HepG2 (cell line): Measurements from ENCODE around the gene DDC. TPM values are rescaled to one million over a fixed set of nuclear protein-coding genes. Genes with fewer than 3 reads are reported as not detected.
A peak's percentile ranks its signal among the peaks of the same experiment; 100 is the strongest.

Source experiments
- AHR ChIP-seq: IDR thresholded peaks from 2 replicates; pipeline ENCODE4 v1.6.1; 2018; ENCODE audit warnings: missing genetic modification reagents, missing compliant biosample characterization
- BORCS8-MEF2B ChIP-seq: sonication (generic); formaldehyde crosslinking; IDR thresholded peaks from 2 replicates; pipeline ENCODE4 v1.8.0; 2022; ENCODE audit warnings: mild to moderate bottlenecking, missing genetic modification reagents
- CREM ChIP-seq, 2 experiments: sonication (generic) in 1 of 2; formaldehyde crosslinking in 1 of 2; IDR thresholded peaks; 2 replicates each; pipeline versions ENCODE4 v1.4.0 to v1.6.1; 2016 to 2020; ENCODE audit warnings: antibody characterized with exemption in 1 of 2, mild to moderate bottlenecking in 1 of 2, missing genetic modification reagents in 1 of 2
- DMAP1 ChIP-seq: IDR thresholded peaks from 2 replicates; pipeline ENCODE4 v1.6.1; 2016
- ELF3 ChIP-seq: IDR thresholded peaks from 2 replicates; pipeline ENCODE4 v1.6.1; 2016; ENCODE audit warnings: missing genetic modification reagents, missing compliant biosample characterization
- ELK4 ChIP-seq: sonication (generic); formaldehyde crosslinking; IDR thresholded peaks from 2 replicates; pipeline ENCODE4 v1.9.0; 2021; ENCODE audit warnings: missing genetic modification reagents, borderline replicate concordance
- EP300 ChIP-seq, 3 experiments: sonication (generic) in 1 of 3; formaldehyde crosslinking in 1 of 3; IDR thresholded peaks; 2 replicates each; pipeline versions ENCODE4 v1.5.1 to v1.6.1; 2011 to 2020; ENCODE audit warnings: low read depth in 2 of 3, low read length in 2 of 3, borderline replicate concordance in 1 of 3, improper control_type of control experiment in 1 of 3, mild to moderate bottlenecking in 1 of 3, missing genetic modification reagents in 1 of 3, moderate library complexity in 1 of 3
- ETV6 ChIP-seq: sonication (generic); formaldehyde crosslinking; conservative IDR thresholded peaks from 2 replicates; pipeline ENCODE4 v1.4.0; 2020; ENCODE audit warnings: missing genetic modification reagents
- GTF2F1 ChIP-seq: fragments of 150-350 bp; IDR thresholded peaks from 2 replicates; pipeline ENCODE4 v1.6.1; 2014; ENCODE audit warnings: low read length
- JUND ChIP-seq: sonication (generic); formaldehyde crosslinking; IDR thresholded peaks from 2 replicates; pipeline ENCODE4 v1.8.0; 2022; ENCODE audit warnings: mild to moderate bottlenecking, missing genetic modification reagents
- MED1 ChIP-seq: sonication (generic); formaldehyde crosslinking; IDR thresholded peaks from 2 replicates; pipeline ENCODE4 v1.4.0; 2020; ENCODE audit warnings: missing genetic modification reagents
- POLR2G ChIP-seq: fragments of 200-400 bp; formaldehyde crosslinking; IDR thresholded peaks from 2 replicates; pipeline ENCODE4 v1.6.1; 2018; ENCODE audit warnings: mild to moderate bottlenecking, low read depth, low read length, moderate library complexity
- RXRB ChIP-seq: IDR thresholded peaks from 2 replicates; pipeline ENCODE4 v1.6.1; 2016; ENCODE audit warnings: borderline replicate concordance, missing genetic modification reagents, missing compliant biosample characterization
- SAP130 ChIP-seq: IDR thresholded peaks from 2 replicates; pipeline ENCODE4 v1.6.1; 2016; ENCODE audit warnings: low read depth
- SNRNP70 ChIP-seq: fragments of 200-400 bp; formaldehyde crosslinking; IDR thresholded peaks from 2 replicates; pipeline ENCODE4 v1.6.1; 2017; ENCODE audit warnings: mild to moderate bottlenecking, low read depth, low read length, moderate library complexity
- TBX3 ChIP-seq: fragments of 450-650 bp; IDR thresholded peaks from 2 replicates; pipeline ENCODE4 v1.6.1; 2017; ENCODE audit warnings: antibody characterized with exemption, mild to moderate bottlenecking, inconsistent platforms, borderline replicate concordance
- THAP7 ChIP-seq: sonication (generic); formaldehyde crosslinking; IDR thresholded peaks from 2 replicates; pipeline ENCODE4 v1.8.1; 2023; ENCODE audit warnings: mild to moderate bottlenecking, missing genetic modification reagents
- ZFX ChIP-seq: sonication (generic); formaldehyde crosslinking; IDR thresholded peaks from 2 replicates; pipeline ENCODE4 v1.4.0; 2020; ENCODE audit warnings: mild to moderate bottlenecking, low read depth, missing genetic modification reagents, moderate library complexity
- ZNF431 ChIP-seq: sonication (generic); formaldehyde crosslinking; IDR thresholded peaks from 2 replicates; pipeline ENCODE4 v1.9.0; 2022; ENCODE audit warnings: missing genetic modification reagents, low read depth, mild to moderate bottlenecking, borderline replicate concordance
- ZNF605 ChIP-seq: sonication (generic); formaldehyde crosslinking; IDR thresholded peaks from 2 replicates; pipeline ENCODE4 v1.8.0; 2022; ENCODE audit warnings: mild to moderate bottlenecking, missing genetic modification reagents
- ZNF670 ChIP-seq: sonication (generic); formaldehyde crosslinking; IDR thresholded peaks from 2 replicates; pipeline ENCODE4 v1.8.0; 2022; ENCODE audit warnings: mild to moderate bottlenecking, missing genetic modification reagents, borderline replicate concordance
- polyA plus RNA-seq, 8 experiments: library from polyadenylated mRNA; depleted of rRNA in 3 of 8; stranded (reverse) in 7 of 8; unstranded in 1 of 8; fragments of >200 nt; fragmentation: Illumina TruSeq in 4 of 8; extraction: Trizol in 4 of 8; gene quantifications; 2 replicates each; pipeline versions ENCODE4 v1.2.1 to v1.2.3, GENCODE V29; 2011 to 2016; ENCODE audit warnings: low read depth in 4 of 8, missing spikeins in 1 of 8, mixed read lengths in 1 of 8; ENCODE audit not compliant: insufficient read depth in 1 of 8
- total RNA-seq, 5 experiments: library from RNA; depleted of rRNA; stranded (reverse); fragments of >200 nt; fragmentation: Illumina TruSeq; extraction: Trizol; gene quantifications; 2 replicates each; pipeline ENCODE4 v1.2.3, GENCODE V29; 2016; ENCODE audit warnings: low read depth in 1 of 5
- TF ChIP-seq, protein P1 (sequence below): sonication (generic); formaldehyde crosslinking; IDR thresholded peaks from 2 replicates; pipeline ENCODE4 v1.5.0; 2020; ENCODE audit warnings: missing genetic modification reagents
- TF ChIP-seq, protein P2 (sequence below): sonication (generic); formaldehyde crosslinking; IDR thresholded peaks from 2 replicates; pipeline ENCODE4 v1.4.0; 2020; ENCODE audit warnings: low read depth, missing genetic modification reagents

Gene DDC
- total and polyA plus RNA-seq, 2 of the 13 experiments (the other 11 are each of a cell fraction or from before 2014, with no cell fraction given), result 11.7 to 93.3 TPM

- peak; percentile 66; the same call in 1 of the 2 replicates for TF ChIP-seq RXRB (CRISPR knock-in tag)
- peak; percentile 70 for TF ChIP-seq ZNF605 (CRISPR knock-in tag)
- TF ChIP-seq CREM (IDR thresholded peaks at IDR 0.05), result no peak
- TF ChIP-seq CREM (CRISPR knock-in tag; IDR thresholded peaks at IDR 0.05), result no peak
- TF ChIP-seq ELK4 (CRISPR knock-in tag), result no peak
- peak; percentile 60; the same call in 1 of the 2 replicates for TF ChIP-seq ELF3 (CRISPR knock-in tag)
- TF ChIP-seq DMAP1, result peak; percentile 65; the same call in 1 of the 2 replicates
- TF ChIP-seq SAP130 (CRISPR knock-in tag), result peak; percentile 30; the same call in 1 of the 2 replicates
- TF ChIP-seq ZNF431 (CRISPR knock-in tag), result no peak
- no peak for TF ChIP-seq THAP7 (CRISPR knock-in tag)
- no peak for TF ChIP-seq EP300 (IDR thresholded peaks at IDR 0.05; ENCODE audit: low read depth in 2 of 2, low read length in 2 of 2)
- TF ChIP-seq EP300 (CRISPR knock-in tag; IDR thresholded peaks at IDR 0.05; ENCODE audit: borderline replicate concordance), result no peak
- no peak for TF ChIP-seq JUND (CRISPR knock-in tag)
- TF ChIP-seq ETV6, result no peak
- peak; percentile 68; the same call in 1 of the 2 replicates for TF ChIP-seq BORCS8-MEF2B (CRISPR knock-in tag)
- TF ChIP-seq MED1 (CRISPR knock-in tag), result no peak
- TF ChIP-seq TBX3, result no peak
- no peak for TF ChIP-seq SNRNP70
- no peak for TF ChIP-seq POLR2G
- peak; percentile 78; the same call in 1 of the 2 replicates for TF ChIP-seq AHR (CRISPR knock-in tag)
- no peak for TF ChIP-seq GTF2F1
- TF ChIP-seq ZNF670 (CRISPR knock-in tag), result no peak
- 0 out of 2 replicates have a peak, but pooled peaks have one; percentile 24 for TF ChIP-seq ZFX (CRISPR knock-in tag)
- TF ChIP-seq, protein P1, sequence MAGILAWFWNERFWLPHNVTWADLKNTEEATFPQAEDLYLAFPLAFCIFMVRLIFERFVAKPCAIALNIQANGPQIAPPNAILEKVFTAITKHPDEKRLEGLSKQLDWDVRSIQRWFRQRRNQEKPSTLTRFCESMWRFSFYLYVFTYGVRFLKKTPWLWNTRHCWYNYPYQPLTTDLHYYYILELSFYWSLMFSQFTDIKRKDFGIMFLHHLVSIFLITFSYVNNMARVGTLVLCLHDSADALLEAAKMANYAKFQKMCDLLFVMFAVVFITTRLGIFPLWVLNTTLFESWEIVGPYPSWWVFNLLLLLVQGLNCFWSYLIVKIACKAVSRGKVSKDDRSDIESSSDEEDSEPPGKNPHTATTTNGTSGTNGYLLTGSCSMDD, result no peak
- TF ChIP-seq, protein P2, sequence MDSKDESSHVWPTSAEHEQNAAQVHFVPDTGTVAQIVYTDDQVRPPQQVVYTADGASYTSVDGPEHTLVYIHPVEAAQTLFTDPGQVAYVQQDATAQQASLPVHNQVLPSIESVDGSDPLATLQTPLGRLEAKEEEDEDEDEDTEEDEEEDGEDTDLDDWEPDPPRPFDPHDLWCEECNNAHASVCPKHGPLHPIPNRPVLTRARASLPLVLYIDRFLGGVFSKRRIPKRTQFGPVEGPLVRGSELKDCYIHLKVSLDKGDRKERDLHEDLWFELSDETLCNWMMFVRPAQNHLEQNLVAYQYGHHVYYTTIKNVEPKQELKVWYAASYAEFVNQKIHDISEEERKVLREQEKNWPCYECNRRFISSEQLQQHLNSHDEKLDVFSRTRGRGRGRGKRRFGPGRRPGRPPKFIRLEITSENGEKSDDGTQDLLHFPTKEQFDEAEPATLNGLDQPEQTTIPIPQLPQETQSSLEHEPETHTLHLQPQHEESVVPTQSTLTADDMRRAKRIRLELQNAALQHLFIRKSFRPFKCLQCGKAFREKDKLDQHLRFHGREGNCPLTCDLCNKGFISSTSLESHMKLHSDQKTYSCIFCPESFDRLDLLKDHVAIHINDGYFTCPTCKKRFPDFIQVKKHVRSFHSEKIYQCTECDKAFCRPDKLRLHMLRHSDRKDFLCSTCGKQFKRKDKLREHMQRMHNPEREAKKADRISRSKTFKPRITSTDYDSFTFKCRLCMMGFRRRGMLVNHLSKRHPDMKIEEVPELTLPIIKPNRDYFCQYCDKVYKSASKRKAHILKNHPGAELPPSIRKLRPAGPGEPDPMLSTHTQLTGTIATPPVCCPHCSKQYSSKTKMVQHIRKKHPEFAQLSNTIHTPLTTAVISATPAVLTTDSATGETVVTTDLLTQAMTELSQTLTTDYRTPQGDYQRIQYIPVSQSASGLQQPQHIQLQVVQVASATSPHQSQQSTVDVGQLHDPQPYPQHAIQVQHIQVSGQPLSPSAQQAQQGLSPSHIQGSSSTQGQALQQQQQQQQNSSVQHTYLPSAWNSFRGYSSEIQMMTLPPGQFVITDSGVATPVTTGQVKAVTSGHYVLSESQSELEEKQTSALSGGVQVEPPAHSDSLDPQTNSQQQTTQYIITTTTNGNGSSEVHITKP (CRISPR knock-in tag), result no peak
These were observed 97.2 kb downstream of the DDC start (continued) for GRCh38 chr7:50467817-50468610.
